ENCODE data around the gene MMP11.

MMP11 gene

GRCh38 chr22:23801238-23801821, 28.7 kb downstream of the MMP11 start:
- DNase-seq (ENCODE audit: low read depth in 2 of 3, low spot score in 1 of 3) = no peak

GRCh38 chr22:23801886-23802377, 29.3 kb downstream of the MMP11 start:
- no peak for DNase-seq (ENCODE audit: low read depth in 2 of 3, low spot score in 1 of 3)

- DNase-seq (ENCODE audit: low read depth in 2 of 3, low spot score in 1 of 3) = no peak
Measured at GRCh38 chr22:23803001-23803819, 30.6 kb downstream of the MMP11 start.

GRCh38 chr22:23804781-23805291, 32.2 kb downstream of the MMP11 start:
- no peak for DNase-seq (ENCODE audit: low read depth in 2 of 3, low spot score in 1 of 3)

GRCh38 chr22:23806837-23807236, 34.2 kb downstream of the MMP11 start:
- no peak for DNase-seq (ENCODE audit: low read depth in 2 of 3, low spot score in 1 of 3)

GRCh38 chr22:23812378-23812777, 39.7 kb downstream of the MMP11 start:
- DNase-seq (ENCODE audit: low read depth in 2 of 3, low spot score in 1 of 3) = no peak

- no peak for DNase-seq (ENCODE audit: low read depth in 2 of 3, low spot score in 1 of 3)
Measured at GRCh38 chr22:23815541-23816155, 43.0 kb downstream of the MMP11 start.

- no peak for DNase-seq (ENCODE audit: low read depth in 2 of 3, low spot score in 1 of 3)
Measured at GRCh38 chr22:23816156-23816976, 43.7 kb downstream of the MMP11 start.

- DNase-seq (ENCODE audit: low read depth in 2 of 3, low spot score in 1 of 3) = no peak
Measured at GRCh38 chr22:23817146-23817545, 44.5 kb downstream of the MMP11 start.

GRCh38 chr22:23818541-23818940, 45.9 kb downstream of the MMP11 start:
- DNase-seq (ENCODE audit: low read depth in 2 of 3, low spot score in 1 of 3) = no peak

- DNase-seq (ENCODE audit: low read depth in 2 of 3, low spot score in 1 of 3) = no peak
Measured at GRCh38 chr22:23820748-23821211, 48.1 kb downstream of the MMP11 start.

- DNase-seq (ENCODE audit: low read depth in 2 of 3, low spot score in 1 of 3) = no peak
Measured at GRCh38 chr22:23822101-23822671, 49.5 kb downstream of the MMP11 start.

GRCh38 chr22:23823331-23823791, 50.7 kb downstream of the MMP11 start:
- no peak for DNase-seq (ENCODE audit: low read depth in 2 of 3, low spot score in 1 of 3)

GRCh38 chr22:23824476-23825245, 52.0 kb downstream of the MMP11 start:
- no peak for DNase-seq (ENCODE audit: low read depth in 2 of 3, low spot score in 1 of 3)

GRCh38 chr22:23825246-23825905, 52.7 kb downstream of the MMP11 start:
- no peak for DNase-seq (ENCODE audit: low read depth in 2 of 3, low spot score in 1 of 3)

- DNase-seq (ENCODE audit: low read depth in 2 of 3, low spot score in 1 of 3) = no peak
Measured at GRCh38 chr22:23826510-23827350, 54.1 kb downstream of the MMP11 start.

GRCh38 chr22:23827351-23827995, 54.8 kb downstream of the MMP11 start:
- DNase-seq (ENCODE audit: low read depth in 2 of 3, low spot score in 1 of 3) = no peak

All from stimulated activated CD4-positive, alpha-beta T cell treated with anti-CD3 and anti-CD28 coated beads, Interleukin-12 subunit alpha, Interleukin-12 subunit beta, amount 100 ng/mL, for 48 hours (primary cell).